ENCODE results near the gene AGA. TPM values are rescaled to one million over a fixed set of nuclear protein-coding genes. Genes with fewer than 3 reads are reported as not detected.

The AGA gene
- total and polyA plus RNA-seq, 4 donors: 13.3 to 25.3 (median 20.2) TPM

- no peak for TF ChIP-seq CTCF (IDR thresholded peaks at IDR 0.05; ENCODE audit: control extremely low read depth, extremely low read depth)
- ATAC-seq (ENCODE audit: insufficient read depth, low FRiP score) (no peak), DNase-seq (no peak)
- 66 to 70% methylated on average over 5 of the region's 5 CpGs for WGBS, 2 donors
- Histone ChIP-seq H3K9ac (ENCODE audit: insufficient read depth in 1 of 2, low read length in 2 of 2) (no peak overlapping the region), H3K27me3 (ENCODE audit: control insufficient read depth in 3 of 3, insufficient read depth in 3 of 3, low read length in 2 of 3) (no peaks in the 10 kb centered on the region), H3K4me3 (no peak overlapping the region), H3K9me3 (ENCODE audit: control insufficient read depth in 4 of 4, insufficient read depth in 3 of 4, low read length in 3 of 4) (peaks cover 0 to 3% (median under 1%) of the 10 kb centered on the region in 4 donors), H3K27ac (ENCODE audit: low read depth in 1 of 2, low read length in 1 of 2) (no peak overlapping the region), H3K4me1 (ENCODE audit: control insufficient read depth in 5 of 5, insufficient read depth in 5 of 5, low read length in 5 of 5) (no peaks in the 10 kb centered on the region), H3K36me3 (ENCODE audit: control insufficient read depth in 4 of 4, insufficient read depth in 4 of 4, low read length in 4 of 4) (no peaks in the 10 kb centered on the region)
Observed at GRCh38 chr4:177401658-177402273, 40.5 kb downstream of the AGA start.

DNA sequence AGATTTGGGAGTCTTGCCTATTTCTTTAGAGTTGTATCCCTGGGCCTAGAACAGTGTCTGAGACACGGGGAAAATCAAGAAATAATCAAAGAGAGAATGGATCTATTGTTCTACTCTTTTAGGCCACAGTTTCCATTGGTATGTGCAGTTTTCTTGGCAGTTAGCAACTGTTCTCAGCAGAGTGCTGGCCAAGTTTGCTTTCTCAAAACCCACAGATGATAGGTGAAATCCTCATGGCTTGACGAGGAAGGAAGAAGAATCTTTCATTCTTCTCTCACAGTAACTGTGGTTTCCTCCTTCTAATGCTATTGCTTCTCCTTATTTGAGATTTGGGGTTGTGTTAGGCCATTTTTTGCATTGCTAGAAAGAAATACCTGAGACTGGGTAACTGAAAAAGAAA lies 42.2 kb downstream of the AGA start:
- Histone ChIP-seq H3K9me3 (ENCODE audit: control insufficient read depth in 4 of 4, insufficient read depth in 3 of 4, low read length in 3 of 4) (peaks cover 0 to 3% (median 0%) of the 10 kb centered on the region in 4 donors), H3K27me3 (ENCODE audit: control insufficient read depth in 3 of 3, insufficient read depth in 3 of 3, low read length in 2 of 3) (no peaks in the 10 kb centered on the region), H3K4me3 (no peak overlapping the region), H3K9ac (ENCODE audit: insufficient read depth in 1 of 2, low read length in 2 of 2) (no peak overlapping the region), H3K27ac (ENCODE audit: low read depth in 1 of 2, low read length in 1 of 2) (no peak overlapping the region), H3K4me1 (ENCODE audit: control insufficient read depth in 5 of 5, insufficient read depth in 5 of 5, low read length in 5 of 5) (no peaks in the 10 kb centered on the region), H3K36me3 (ENCODE audit: control insufficient read depth in 4 of 4, insufficient read depth in 4 of 4, low read length in 4 of 4) (no peaks in the 10 kb centered on the region)
- no peak for TF ChIP-seq CTCF (IDR thresholded peaks at IDR 0.05; ENCODE audit: control extremely low read depth, extremely low read depth)
- ATAC-seq (ENCODE audit: insufficient read depth, low FRiP score) (no peak), DNase-seq (no peak)
- WGBS, 2 donors: 55 to 74% methylated on average over 2 of the region's 2 CpGs

DNA sequence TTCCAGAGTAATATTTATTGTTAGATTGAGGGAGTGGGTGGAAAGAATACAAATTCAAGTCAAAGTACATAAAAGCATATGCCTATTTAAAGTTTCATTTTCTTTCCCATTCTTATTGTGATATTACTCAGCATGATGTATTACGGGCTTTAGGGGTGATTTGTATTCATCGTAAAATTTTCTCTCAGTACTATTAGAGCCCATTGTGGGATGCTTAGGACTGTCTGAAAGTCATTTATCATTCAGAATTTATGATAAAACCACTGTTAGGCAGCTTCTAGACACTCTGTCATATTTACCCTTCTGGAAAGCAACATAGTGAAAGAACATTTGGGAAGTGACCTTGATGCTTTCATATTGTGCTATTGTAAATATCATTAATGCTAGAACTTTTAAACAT lies 45.9 kb downstream of the AGA start:
- DNase-seq (no peak), ATAC-seq (ENCODE audit: insufficient read depth, low FRiP score) (no peak)
- H3K4me3 ChIP-seq: no peak overlapping the region
- no peak overlapping the region for H3K27ac ChIP-seq (ENCODE audit: low read depth in 1 of 2, low read length in 1 of 2)
- H3K9ac ChIP-seq (ENCODE audit: insufficient read depth in 1 of 2, low read length in 2 of 2): no peak overlapping the region
- TF ChIP-seq CTCF (IDR thresholded peaks at IDR 0.05; ENCODE audit: control extremely low read depth, extremely low read depth): no peak
- no peaks in the 10 kb centered on the region for H3K4me1 ChIP-seq (ENCODE audit: control insufficient read depth in 5 of 5, insufficient read depth in 5 of 5, low read length in 5 of 5)
- WGBS, 2 donors: 87 to 93% methylated on average over 2 of the region's 2 CpGs
- H3K27me3 ChIP-seq (ENCODE audit: control insufficient read depth in 3 of 3, insufficient read depth in 3 of 3, low read length in 2 of 3): no peaks in the 10 kb centered on the region
- no peaks in the 10 kb centered on the region for H3K36me3 ChIP-seq (ENCODE audit: control insufficient read depth in 4 of 4, insufficient read depth in 4 of 4, low read length in 4 of 4)
- H3K9me3 ChIP-seq (ENCODE audit: control insufficient read depth in 4 of 4, insufficient read depth in 3 of 4, low read length in 3 of 4): peaks cover 0 to 3% (median 0%) of the 10 kb centered on the region in 4 donors

DNA sequence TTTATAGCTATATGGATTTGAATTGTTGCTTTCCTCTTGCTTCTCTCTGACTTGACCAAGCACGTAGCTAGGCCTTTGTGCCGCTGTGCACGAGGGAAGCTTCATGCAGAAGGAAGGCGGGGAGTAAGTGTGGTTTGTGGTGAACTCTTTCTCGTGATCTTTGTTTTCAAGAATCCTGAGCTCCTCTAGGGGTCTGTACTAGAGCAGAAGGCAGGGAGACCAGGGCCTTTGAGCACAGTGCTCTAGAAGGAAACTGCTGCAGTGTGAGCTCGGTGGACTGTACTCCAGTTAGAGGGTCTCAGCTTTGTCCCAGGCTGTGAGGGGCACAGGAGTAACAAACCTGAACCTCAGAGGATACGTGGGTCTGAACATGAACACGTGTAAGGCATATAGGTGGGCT lies 49.0 kb downstream of the AGA start:
- Histone ChIP-seq H3K9ac (ENCODE audit: insufficient read depth in 1 of 2, low read length in 2 of 2) (no peak overlapping the region), H3K27me3 (ENCODE audit: control insufficient read depth in 3 of 3, insufficient read depth in 3 of 3, low read length in 2 of 3) (no peaks in the 10 kb centered on the region), H3K4me3 (no peak overlapping the region), H3K9me3 (ENCODE audit: control insufficient read depth in 4 of 4, insufficient read depth in 3 of 4, low read length in 3 of 4) (peaks cover 0 to 3% (median 0%) of the 10 kb centered on the region in 4 donors), H3K36me3 (ENCODE audit: control insufficient read depth in 4 of 4, insufficient read depth in 4 of 4, low read length in 4 of 4) (no peaks in the 10 kb centered on the region), H3K27ac (ENCODE audit: low read depth in 1 of 2, low read length in 1 of 2) (no peak overlapping the region), H3K4me1 (ENCODE audit: control insufficient read depth in 5 of 5, insufficient read depth in 5 of 5, low read length in 5 of 5) (no peaks in the 10 kb centered on the region)
- TF ChIP-seq CTCF (IDR thresholded peaks at IDR 0.05; ENCODE audit: control extremely low read depth, extremely low read depth): no peak
- 45 to 56% methylated on average over 8 of the region's 8 CpGs for WGBS, 2 donors
- DNase-seq (no peak), ATAC-seq (ENCODE audit: insufficient read depth, low FRiP score) (no peak)
